GM06990 (cell line): Measurements from ENCODE around the gene POLR2E.

Experiments used
- DNase-seq: peaks from one replicate; pipeline ENCODE4 v3.0.0-alpha.2; 2011; ENCODE audit not compliant: insufficient read length; ENCODE audit errors: extremely low read depth
- H3K27me3 ChIP-seq: replicated peaks from 2 replicates; pipeline ENCODE4 v1.6.0; 2011; ENCODE audit warnings: low read length; ENCODE audit not compliant: control insufficient read depth, insufficient read depth
- H3K36me3 ChIP-seq: 2 replicates; pipeline ENCODE4 v1.5.1; 2011; ENCODE audit warnings: low read length; ENCODE audit not compliant: control insufficient read depth, insufficient read depth
- H3K4me3 ChIP-seq: replicated peaks from 2 replicates; pipeline ENCODE4 v1.5.1; 2011; ENCODE audit warnings: low read depth, mild to moderate bottlenecking, control low read depth, low read length
- CTCF ChIP-seq: IDR thresholded peaks from 2 replicates; pipeline ENCODE4 v1.5.1; 2011; ENCODE audit warnings: low read length, control low read depth, mild to moderate bottlenecking, inconsistent platforms; ENCODE audit not compliant: insufficient read depth, poor library complexity, severe bottlenecking

Gene POLR2E

GRCh38 chr19:1086613-1087012 is 8.6 kb downstream of the POLR2E start:
- H3K36me3 ChIP-seq = peaks cover 46% of the 10 kb centered on the region
- no peaks in the 10 kb centered on the region for H3K27me3 ChIP-seq
- peak; percentile 32 for DNase-seq
- no peak overlapping the region for H3K4me3 ChIP-seq
- TF ChIP-seq CTCF = no peak

GRCh38 chr19:1085676-1086442 is 9.3 kb downstream of the POLR2E start:
- no peak overlapping the region for H3K4me3 ChIP-seq
- DNase-seq = peak; percentile 34
- TF ChIP-seq CTCF = no peak
- no peaks in the 10 kb centered on the region for H3K27me3 ChIP-seq
- H3K36me3 ChIP-seq = peaks cover 52% of the 10 kb centered on the region

GRCh38 chr19:1085053-1085658 is 10.0 kb downstream of the POLR2E start:
- TF ChIP-seq CTCF = no peak
- Histone ChIP-seq H3K27me3 (no peaks in the 10 kb centered on the region), H3K36me3 (peaks cover 59% of the 10 kb centered on the region), H3K4me3 (no peak overlapping the region)
- DNase-seq = no peak

- TF ChIP-seq CTCF = no peak
- Histone ChIP-seq H3K36me3 (peaks cover 66% of the 10 kb centered on the region), H3K4me3 (no peak overlapping the region), H3K27me3 (no peaks in the 10 kb centered on the region)
- peak; percentile 18 for DNase-seq
Observed at GRCh38 chr19:1084024-1084868, 10.9 kb downstream of the POLR2E start.

- no peak overlapping the region for H3K4me3 ChIP-seq
- DNase-seq = no peak
- no peak for TF ChIP-seq CTCF
- peaks cover 64% of the 10 kb centered on the region for H3K36me3 ChIP-seq
- H3K27me3 ChIP-seq = no peaks in the 10 kb centered on the region
Observed at GRCh38 chr19:1082928-1083816, 12.0 kb downstream of the POLR2E start.
